HepG2 (cell line): Measurements from ENCODE around the gene CCND1.

Experiments used
- FOXM1 ChIP-seq: sonication (generic); formaldehyde crosslinking; IDR thresholded peaks from 2 replicates; pipeline ENCODE4 v1.5.0; 2020; ENCODE audit warnings: missing genetic modification reagents
- TEAD2 ChIP-seq: sonication (generic); formaldehyde crosslinking; IDR thresholded peaks from 2 replicates; pipeline ENCODE4 v1.9.0; 2021; ENCODE audit warnings: missing genetic modification reagents

DNA sequence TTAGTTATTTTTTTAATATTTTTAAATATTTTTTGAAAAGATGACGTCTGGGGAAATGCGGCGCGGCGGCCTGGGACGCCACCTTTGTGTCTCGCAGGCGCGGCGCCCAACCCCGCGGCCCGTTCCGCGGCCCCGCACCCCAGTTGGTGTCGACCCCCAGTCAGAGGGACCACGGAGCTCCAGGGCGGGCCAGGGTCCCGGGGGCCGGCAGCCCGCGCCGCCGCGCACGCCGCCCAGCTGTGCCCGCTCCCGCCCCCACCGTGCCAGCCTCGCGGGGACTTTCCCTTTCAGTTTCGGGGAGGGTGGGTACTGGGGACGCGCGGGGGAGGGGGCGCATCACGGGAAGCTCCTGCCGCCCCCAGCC is 1.6 kb downstream of the CCND1 start:
- TF ChIP-seq FOXM1 (CRISPR knock-in tag) (no peak), TEAD2 (CRISPR knock-in tag) (no peak)
